Stimulated activated CD4-positive, alpha-beta T cell treated with anti-CD3 and anti-CD28 coated beads, Interleukin-2, amount 100 ng/mL, for 4 hours (primary cell): ENCODE measurements around the gene RRBP1.

Experiments used
- DNase-seq: peaks from one replicate; pipeline ENCODE4 v3.0.0-alpha.2; 2020; ENCODE audit warnings: low read depth

Gene RRBP1

GRCh38 chr20:17608701-17609497, 73.1 kb downstream of the RRBP1 start:
- no peak for DNase-seq

- no peak for DNase-seq
Measured at GRCh38 chr20:17606001-17606400, 76.0 kb downstream of the RRBP1 start.

GRCh38 chr20:17605131-17605660, 76.8 kb downstream of the RRBP1 start:
- no peak for DNase-seq

- no peak for DNase-seq
Measured at GRCh38 chr20:17602493-17602892, 79.5 kb downstream of the RRBP1 start.

GRCh38 chr20:17601957-17602356, 80.1 kb downstream of the RRBP1 start:
- DNase-seq: no peak

GRCh38 chr20:17598013-17598550, 84.0 kb downstream of the RRBP1 start:
- DNase-seq: no peak

- DNase-seq: no peak
Measured at GRCh38 chr20:17595856-17596255, 86.2 kb downstream of the RRBP1 start.

GRCh38 chr20:17594443-17594842, 87.6 kb downstream of the RRBP1 start:
- no peak for DNase-seq

GRCh38 chr20:17593902-17594301, 88.1 kb downstream of the RRBP1 start:
- DNase-seq: no peak

- DNase-seq: no peak
Measured at GRCh38 chr20:17590245-17590644, 91.8 kb downstream of the RRBP1 start.

GRCh38 chr20:17589161-17589834, 92.7 kb downstream of the RRBP1 start:
- DNase-seq: no peak

GRCh38 chr20:17587824-17588223, 94.2 kb downstream of the RRBP1 start:
- no peak for DNase-seq

- no peak for DNase-seq
Measured at GRCh38 chr20:17587148-17587547, 94.9 kb downstream of the RRBP1 start.

GRCh38 chr20:17586250-17586649, 95.8 kb downstream of the RRBP1 start:
- DNase-seq: no peak

- DNase-seq: no peak
Measured at GRCh38 chr20:17584689-17585088, 97.4 kb downstream of the RRBP1 start.

- DNase-seq: no peak
Measured at GRCh38 chr20:17583126-17583525, 98.9 kb downstream of the RRBP1 start.

- no peak for DNase-seq
Measured at GRCh38 chr20:17580895-17581294, 101.1 kb downstream of the RRBP1 start.

- no peak for DNase-seq
Measured at GRCh38 chr20:17579369-17580039, 102.5 kb downstream of the RRBP1 start.

- no peak for DNase-seq
Measured at GRCh38 chr20:17576215-17576614, 105.8 kb downstream of the RRBP1 start.

GRCh38 chr20:17573463-17573862, 108.6 kb downstream of the RRBP1 start:
- DNase-seq: no peak

GRCh38 chr20:17572034-17572638, 109.9 kb downstream of the RRBP1 start:
- no peak for DNase-seq

GRCh38 chr20:17571153-17571527, 110.9 kb downstream of the RRBP1 start:
- no peak for DNase-seq
